NCI-H1092 (cell line): Measurements from ENCODE around the gene DGAT2.
A peak's percentile ranks its signal among the peaks of the same experiment; 100 is the strongest.

Source experiments
- DNase-seq: peaks from one replicate; lab custom pipeline; 2025; lab: John Stamatoyannopoulos, UW

DGAT2 gene

GRCh38 chr11:75801362-75802020 is 32.9 kb downstream of the DGAT2 start:
- DNase-seq = no peak

- DNase-seq = no peak
These were observed 33.7 kb downstream of the DGAT2 start for GRCh38 chr11:75802021-75802912.

GRCh38 chr11:75802913-75803820 is 34.6 kb downstream of the DGAT2 start:
- DNase-seq = peak; percentile 60

- DNase-seq = no peak
These were observed 40.5 kb downstream of the DGAT2 start for GRCh38 chr11:75809111-75809510.

- DNase-seq = no peak
These were observed 41.4 kb downstream of the DGAT2 start for GRCh38 chr11:75809991-75810390.

GRCh38 chr11:75810637-75811390 is 42.2 kb downstream of the DGAT2 start:
- DNase-seq = no peak

- no peak for DNase-seq
These were observed 42.9 kb downstream of the DGAT2 start for GRCh38 chr11:75811485-75811884.

- no peak for DNase-seq
These were observed 44.0 kb downstream of the DGAT2 start for GRCh38 chr11:75812542-75813040.

GRCh38 chr11:75813124-75813523 is 44.5 kb downstream of the DGAT2 start:
- DNase-seq = no peak

GRCh38 chr11:75813622-75814039 is 45.1 kb downstream of the DGAT2 start:
- no peak for DNase-seq

- DNase-seq = no peak
These were observed 45.7 kb downstream of the DGAT2 start for GRCh38 chr11:75814363-75814676.

- peak; percentile 100 for DNase-seq
These were observed 46.2 kb downstream of the DGAT2 start, which contains the start of gene UVRAG for GRCh38 chr11:75814677-75815344. UVRAG (plus strand) TSS chr11:75815210; CDS start chr11:75815408, 198 bp downstream.

- DNase-seq = no peak
These were observed 47.0 kb downstream of the DGAT2 start for GRCh38 chr11:75815345-75816168.

- no peak for DNase-seq
These were observed 48.1 kb downstream of the DGAT2 start for GRCh38 chr11:75816561-75817239.

- no peak for DNase-seq
These were observed 52.1 kb downstream of the DGAT2 start for GRCh38 chr11:75820645-75821044.

GRCh38 chr11:75821202-75821601 is 52.6 kb downstream of the DGAT2 start:
- DNase-seq = no peak

GRCh38 chr11:75822541-75822940 is 54.0 kb downstream of the DGAT2 start:
- DNase-seq = no peak

- DNase-seq = no peak
These were observed 54.8 kb downstream of the DGAT2 start for GRCh38 chr11:75823415-75823814.

GRCh38 chr11:75823946-75824345 is 55.4 kb downstream of the DGAT2 start:
- DNase-seq = no peak
